ENCODE measurements around the gene PHF21A.
A peak's percentile ranks its signal among the peaks of the same experiment; 100 is the strongest.
"Not testable (repeated sequence)": the region's sequence is repeated elsewhere in the genome, so short reads cannot be mapped to it uniquely, and the experiment has no call there.

The PHF21A gene

GRCh38 chr11:46120346-46121300 is 631 bp downstream of the PHF21A start:
- no peak for DNase-seq (ENCODE audit: low spot score)

- DNase-seq (ENCODE audit: low spot score) = no peak
These were observed 1.7 kb downstream of the PHF21A start for GRCh38 chr11:46119352-46120216.

- DNase-seq (ENCODE audit: low spot score) = no peak
These were observed 2.4 kb downstream of the PHF21A start for GRCh38 chr11:46118702-46119351.

GRCh38 chr11:46117842-46118241 is 3.4 kb downstream of the PHF21A start:
- no peak for DNase-seq (ENCODE audit: low spot score)

GRCh38 chr11:46116712-46117037 is 4.6 kb downstream of the PHF21A start:
- not testable (repeated sequence) for DNase-seq (ENCODE audit: low spot score)

- no peak for DNase-seq (ENCODE audit: low spot score)
These were observed 5.1 kb downstream of the PHF21A start for GRCh38 chr11:46116007-46116711.

GRCh38 chr11:46114961-46115360 is 6.3 kb downstream of the PHF21A start:
- DNase-seq (ENCODE audit: low spot score) = no peak

GRCh38 chr11:46114378-46114777 is 6.9 kb downstream of the PHF21A start:
- peak; percentile 50 for DNase-seq (ENCODE audit: low spot score)

- peak; percentile 88 for DNase-seq (ENCODE audit: low spot score)
These were observed 8.2 kb downstream of the PHF21A start for GRCh38 chr11:46112961-46113607.

- no peak for DNase-seq (ENCODE audit: low spot score)
These were observed 12.5 kb downstream of the PHF21A start for GRCh38 chr11:46108751-46109150.

GRCh38 chr11:46107780-46108179 is 13.5 kb downstream of the PHF21A start:
- DNase-seq (ENCODE audit: low spot score) = no peak

- DNase-seq (ENCODE audit: low spot score) = no peak
These were observed 13.9 kb downstream of the PHF21A start for GRCh38 chr11:46107408-46107718.

GRCh38 chr11:46106530-46107407 is 14.5 kb downstream of the PHF21A start:
- DNase-seq (ENCODE audit: low spot score) = no peak

- no peak for DNase-seq (ENCODE audit: low spot score)
These were observed 15.3 kb downstream of the PHF21A start for GRCh38 chr11:46105926-46106325.

GRCh38 chr11:46105134-46105628 is 16.1 kb downstream of the PHF21A start:
- no peak for DNase-seq (ENCODE audit: low spot score)

- no peak for DNase-seq (ENCODE audit: low spot score)
These were observed 18.4 kb downstream of the PHF21A start for GRCh38 chr11:46102843-46103242.

GRCh38 chr11:46100670-46101069 is 20.6 kb downstream of the PHF21A start:
- no peak for DNase-seq (ENCODE audit: low spot score)

GRCh38 chr11:46099963-46100316 is 21.3 kb downstream of the PHF21A start:
- peak; percentile 39 for DNase-seq (ENCODE audit: low spot score)

- DNase-seq (ENCODE audit: low spot score) = no peak
These were observed 30.9 kb downstream of the PHF21A start for GRCh38 chr11:46090375-46090774.

- DNase-seq (ENCODE audit: low spot score) = no peak
These were observed 41.6 kb downstream of the PHF21A start for GRCh38 chr11:46079662-46080061.

All from hematopoietic multipotent progenitor cell treated with erythropoietin and hydrocortisone succinate and interleukin-3 and kit ligand, for 15 days (in vitro differentiated cells).